Bronchial epithelial cell (primary cell): ENCODE measurements around the gene NR6A1. TPM values are rescaled to one million over a fixed set of nuclear protein-coding genes. Genes with fewer than 3 reads are reported as not detected.

Experiments used
- DNase-seq: peaks from one replicate; pipeline ENCODE4 v3.0.0-alpha.2; 2010; ENCODE audit warnings: low read depth
- FAIRE-seq: peaks from 2 replicates; lab custom pipeline; 2011; peaks lifted over from hg19 to GRCh38; lab: Jason Lieb, UNC
- H3K27me3 ChIP-seq: 2 replicates; pipeline ENCODE4 v1.5.1; 2011; ENCODE audit warnings: low read length; ENCODE audit not compliant: control insufficient read depth, insufficient read depth
- H3K36me3 ChIP-seq: 2 replicates; pipeline ENCODE4 v1.5.1; 2011; ENCODE audit warnings: low read length; ENCODE audit not compliant: control insufficient read depth, insufficient read depth
- H3K4me3 ChIP-seq: 2 replicates; pipeline ENCODE4 v1.5.1; 2011; ENCODE audit warnings: mild to moderate bottlenecking, low read depth, low read length, control low read depth
- total RNA-seq: library from RNA; depleted of rRNA; stranded (reverse); fragments of >200 nt; gene quantifications from 2 replicates; pipeline ENCODE4 v1.2.1, GENCODE V29; 2014
- TF ChIP-seq, protein P1 (sequence below): IDR thresholded peaks from 2 replicates; pipeline ENCODE4 v1.5.1; 2011; ENCODE audit warnings: mild to moderate bottlenecking, moderate library complexity, low read length, control low read depth, inconsistent platforms; ENCODE audit not compliant: insufficient read depth, severe bottlenecking

NR6A1 gene
- total RNA-seq, 1 donor from 2014 or later: 2.9 TPM

- H3K36me3 ChIP-seq: no peaks in the 10 kb centered on the region
- H3K27me3 ChIP-seq: no peaks in the 10 kb centered on the region
- no peak overlapping the region for H3K4me3 ChIP-seq
- no peak for DNase-seq
- FAIRE-seq: no peak
- TF ChIP-seq, protein P1, sequence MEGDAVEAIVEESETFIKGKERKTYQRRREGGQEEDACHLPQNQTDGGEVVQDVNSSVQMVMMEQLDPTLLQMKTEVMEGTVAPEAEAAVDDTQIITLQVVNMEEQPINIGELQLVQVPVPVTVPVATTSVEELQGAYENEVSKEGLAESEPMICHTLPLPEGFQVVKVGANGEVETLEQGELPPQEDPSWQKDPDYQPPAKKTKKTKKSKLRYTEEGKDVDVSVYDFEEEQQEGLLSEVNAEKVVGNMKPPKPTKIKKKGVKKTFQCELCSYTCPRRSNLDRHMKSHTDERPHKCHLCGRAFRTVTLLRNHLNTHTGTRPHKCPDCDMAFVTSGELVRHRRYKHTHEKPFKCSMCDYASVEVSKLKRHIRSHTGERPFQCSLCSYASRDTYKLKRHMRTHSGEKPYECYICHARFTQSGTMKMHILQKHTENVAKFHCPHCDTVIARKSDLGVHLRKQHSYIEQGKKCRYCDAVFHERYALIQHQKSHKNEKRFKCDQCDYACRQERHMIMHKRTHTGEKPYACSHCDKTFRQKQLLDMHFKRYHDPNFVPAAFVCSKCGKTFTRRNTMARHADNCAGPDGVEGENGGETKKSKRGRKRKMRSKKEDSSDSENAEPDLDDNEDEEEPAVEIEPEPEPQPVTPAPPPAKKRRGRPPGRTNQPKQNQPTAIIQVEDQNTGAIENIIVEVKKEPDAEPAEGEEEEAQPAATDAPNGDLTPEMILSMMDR: no peak
These were observed 170.7 kb downstream of the NR6A1 start for GRCh38 chr9:124600407-124600806.

DNA sequence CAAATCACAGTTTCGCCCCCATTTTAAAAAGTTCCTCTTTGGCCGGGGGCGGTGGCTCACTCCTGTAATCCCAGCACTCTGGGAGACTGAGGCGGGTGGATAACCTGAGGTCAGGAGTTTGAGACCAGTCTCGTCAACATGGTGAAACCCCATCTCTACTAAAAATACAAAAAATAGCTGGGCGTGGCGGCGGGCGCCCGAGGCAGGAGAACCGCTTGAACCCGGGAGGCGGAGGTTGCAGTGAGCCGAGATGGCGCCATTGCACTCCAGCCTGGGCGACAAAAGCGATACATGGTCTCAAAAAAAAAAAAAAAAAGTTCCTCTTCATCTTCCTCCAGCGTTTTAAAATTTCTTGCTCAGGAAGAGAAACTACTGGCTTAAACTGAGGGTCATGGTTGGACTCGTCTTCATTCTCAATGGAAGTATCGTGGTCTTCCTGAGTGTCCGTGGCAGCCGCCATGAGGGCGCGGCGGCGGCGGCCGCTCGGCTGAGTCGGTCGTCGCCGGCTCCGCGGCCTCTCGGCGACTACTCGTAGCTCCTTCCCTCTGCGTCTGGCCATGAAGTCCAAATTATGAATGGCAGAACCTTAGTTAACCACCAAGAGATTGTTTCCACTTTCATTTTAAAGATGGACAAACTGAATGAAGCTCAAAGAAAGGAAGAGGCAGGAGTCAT, 171.9 kb downstream of the NR6A1 start:
- Histone ChIP-seq H3K36me3 (no peaks in the 10 kb centered on the region), H3K4me3 (no peak overlapping the region), H3K27me3 (no peaks in the 10 kb centered on the region)
- DNase-seq (no peak), FAIRE-seq (no peak)
- TF ChIP-seq, protein P1: no peak

DNA sequence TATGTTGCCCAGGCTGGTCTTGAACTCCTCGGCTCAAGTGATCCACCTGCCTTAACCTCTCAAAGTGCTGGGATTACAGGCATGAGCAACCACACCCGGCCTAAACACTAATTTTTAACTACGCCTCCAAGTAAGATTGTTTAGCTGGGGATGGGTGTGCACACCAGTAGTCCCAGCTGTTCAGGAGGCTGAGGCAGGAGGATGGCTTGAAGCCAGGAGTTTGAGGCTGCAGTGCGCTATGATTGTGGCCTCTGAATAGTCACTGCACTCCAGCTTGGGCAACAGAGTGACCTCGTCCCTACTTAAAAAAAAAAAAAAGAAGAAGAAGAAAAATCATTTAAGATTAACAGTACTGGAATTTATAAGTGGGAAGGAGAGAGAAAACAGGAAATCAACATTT, 173.1 kb downstream of the NR6A1 start:
- TF ChIP-seq, protein P1: no peak
- FAIRE-seq (no peak), DNase-seq (no peak)
- Histone ChIP-seq H3K4me3 (no peak overlapping the region), H3K36me3 (no peaks in the 10 kb centered on the region), H3K27me3 (no peaks in the 10 kb centered on the region)

- no peak for FAIRE-seq
- DNase-seq: no peak
- H3K4me3 ChIP-seq: no peak overlapping the region
- TF ChIP-seq, protein P1: no peak
- no peaks in the 10 kb centered on the region for H3K36me3 ChIP-seq
- H3K27me3 ChIP-seq: no peaks in the 10 kb centered on the region
These were observed 174.8 kb downstream of the NR6A1 start for GRCh38 chr9:124596172-124596839.

DNA sequence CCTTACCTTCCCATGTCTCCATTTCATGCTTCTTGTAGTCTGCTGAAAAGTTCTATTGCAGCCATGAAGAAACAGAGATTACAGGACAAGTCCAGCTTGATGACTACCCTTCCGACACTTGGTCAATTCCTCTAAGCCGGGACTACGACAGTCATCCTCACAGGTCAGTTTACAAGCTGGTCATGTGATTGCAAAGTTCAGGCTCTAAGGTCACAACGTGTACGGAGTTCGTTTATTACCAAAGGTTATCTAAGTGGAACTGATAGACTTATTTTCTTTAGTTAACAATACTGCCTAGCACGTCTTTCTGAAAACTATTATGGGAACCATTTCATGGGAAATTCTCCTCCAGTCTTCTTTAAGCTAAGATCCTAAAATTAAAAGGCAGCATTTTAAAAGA, 175.4 kb downstream of the NR6A1 start:
- TF ChIP-seq, protein P1: no peak
- FAIRE-seq (no peak), DNase-seq (no peak)
- Histone ChIP-seq H3K36me3 (no peaks in the 10 kb centered on the region), H3K27me3 (no peaks in the 10 kb centered on the region), H3K4me3 (no peak overlapping the region)
